ENCODE data around the gene PSMG4. TPM values are rescaled to one million over a fixed set of nuclear protein-coding genes. Genes with fewer than 3 reads are reported as not detected.

The PSMG4 gene
- total RNA-seq (2022) (27.9 and 40.0 TPM in 2 replicates), Bru-seq, nascent RNA (percentile 54 among the genes with signal in this experiment), BruChase-seq, experiment 1, labeled RNA remaining after a 6-hour chase (percentile 49 among the genes with signal in this experiment), BruChase-seq, experiment 2, labeled RNA remaining after a 2-hour chase (percentile 58 among the genes with signal in this experiment)
- long read RNA-seq, full-length matches to known transcripts: 55 of 63 reads
- long read RNA-seq, partial matches to known transcripts: 0 of 63 reads
- long read RNA-seq, other reads (novel, unspliced or antisense): 8 of 63 reads

GRCh38 chr6:3258720-3259490, at the start of gene PSMG4:
Gene PSMG4 (plus strand): TSS chr6:3258947. CDS start chr6:3259023, 76 bp downstream.
- DNase-seq (ENCODE audit: unreplicated experiment): peak; percentile 87
- no peak for TF ChIP-seq CTCF (IDR thresholded peaks at IDR 0.05; ENCODE audit: unreplicated experiment)
- H3K36me3 Mint-ChIP-seq (ENCODE audit: insufficient read depth, unreplicated experiment): peaks cover 8% of the 10 kb centered on the region
- CTCF ChIA-PET: interaction anchor here (0.6 to 2.3 kb wide), 9 partner anchors 21 to 936 kb away, joined by 3 to 10 read pairs (median 3); partner anchors contain the start of gene TUBB2A
- H3K4me1 Mint-ChIP-seq (ENCODE audit: insufficient read depth, unreplicated experiment): peaks cover 8% of the 10 kb centered on the region
- no peaks in the 10 kb centered on the region for H3K9me3 Mint-ChIP-seq (ENCODE audit: unreplicated experiment)
- peak within 1 kb of the TSS; percentile 65 for H3K27ac Mint-ChIP-seq (ENCODE audit: low read depth, unreplicated experiment)
- POLR2A ChIA-PET: interaction anchor here (0.8 to 3.1 kb wide), 22 partner anchors 8 to 590 kb away, joined by 3 to 19 read pairs (median 4); partner anchors contain the start of genes BPHL, FAM50B, NQO2 and RIPK1
- BruUV-seq (replicated peaks): no TSS peak
- intact Hi-C loops (cut with micrococcal nuclease): no loop called here
- no peaks in the 10 kb centered on the region for H3K27me3 Mint-ChIP-seq (ENCODE audit: insufficient read depth, unreplicated experiment)
- peak within 1 kb of the TSS; percentile 97 for H3K4me3 Mint-ChIP-seq (ENCODE audit: unreplicated experiment)

DNA sequence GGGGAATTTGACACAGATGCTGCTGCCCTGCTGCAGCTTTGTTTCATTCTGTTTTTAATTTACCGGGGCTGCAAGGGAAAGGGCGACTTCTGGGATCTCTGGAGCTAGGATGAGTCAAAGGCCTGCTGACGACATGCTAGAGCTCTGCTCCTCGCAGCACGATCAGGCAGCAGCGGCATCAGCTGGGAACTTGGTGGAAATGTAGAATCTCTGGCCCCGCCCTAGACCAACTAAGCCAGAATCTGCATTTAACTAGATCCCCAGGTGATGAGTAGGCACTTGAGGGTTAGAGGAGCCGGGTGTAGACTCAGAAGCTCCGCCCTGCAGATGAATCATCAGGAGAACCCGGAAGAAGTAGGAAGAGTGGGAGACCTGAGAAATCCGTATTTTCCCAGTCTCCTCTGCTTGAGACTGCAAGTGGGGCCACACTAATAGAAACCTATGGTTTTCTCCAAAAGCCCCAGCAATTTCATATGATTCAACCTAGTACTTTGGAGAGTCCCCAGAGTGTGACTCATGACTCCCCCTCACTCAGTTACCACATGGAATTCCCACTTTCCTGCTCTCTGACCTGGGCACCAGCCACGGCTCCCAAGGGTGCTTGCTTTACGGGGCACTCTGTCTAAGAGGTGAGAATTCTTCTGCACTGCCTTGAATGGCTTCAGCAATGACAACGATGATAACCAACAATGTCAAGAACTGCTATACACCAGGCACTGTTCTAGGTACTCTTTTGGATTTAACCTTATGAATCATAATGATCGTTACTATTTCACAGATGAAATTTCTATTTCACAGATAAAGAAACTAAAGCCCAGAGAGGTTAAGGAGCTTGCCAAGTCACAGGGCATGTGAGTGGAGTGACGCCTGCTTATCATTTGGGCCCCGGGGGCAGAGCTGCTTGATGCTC, 49.4 kb upstream of the PSMG4 start:
- peaks cover 26% of the 10 kb centered on the region for H3K4me1 Mint-ChIP-seq (ENCODE audit: insufficient read depth, unreplicated experiment)
- no peaks in the 10 kb centered on the region for H3K36me3 Mint-ChIP-seq (ENCODE audit: insufficient read depth, unreplicated experiment)
- H3K27ac Mint-ChIP-seq (ENCODE audit: low read depth, unreplicated experiment): peak overlapping the region; percentile 94
- BruUV-seq (replicated peaks): TSS peak; percentile 80
- ChIA-PET CTCF (interaction anchor here (0.6 to 3.2 kb wide), 12 partner anchors 43 to 601 kb away, joined by 3 to 17 read pairs (median 4); partner anchors contain the start of genes SERPINB6 and TUBB2A), POLR2A (interaction anchor here (0.5 to 3.4 kb wide), 20 partner anchors 10 to 342 kb away, joined by 3 to 34 read pairs (median 3); partner anchors contain the start of genes BPHL, PSMG4, RIPK1 and TUBB2A)
- TF ChIP-seq CTCF (IDR thresholded peaks at IDR 0.05; ENCODE audit: unreplicated experiment): no peak
- H3K27me3 Mint-ChIP-seq (ENCODE audit: insufficient read depth, unreplicated experiment): no peaks in the 10 kb centered on the region
- no peaks in the 10 kb centered on the region for H3K9me3 Mint-ChIP-seq (ENCODE audit: unreplicated experiment)
- peak; percentile 99 for DNase-seq (ENCODE audit: unreplicated experiment)
- H3K4me3 Mint-ChIP-seq (ENCODE audit: unreplicated experiment): peak overlapping the region; percentile 61
- intact Hi-C loops (cut with micrococcal nuclease): loop anchor here (1.0 to 5.0 kb wide), 4 partner anchors 43 to 207 kb away; partner anchors contain the start of gene TUBB2A

DNA sequence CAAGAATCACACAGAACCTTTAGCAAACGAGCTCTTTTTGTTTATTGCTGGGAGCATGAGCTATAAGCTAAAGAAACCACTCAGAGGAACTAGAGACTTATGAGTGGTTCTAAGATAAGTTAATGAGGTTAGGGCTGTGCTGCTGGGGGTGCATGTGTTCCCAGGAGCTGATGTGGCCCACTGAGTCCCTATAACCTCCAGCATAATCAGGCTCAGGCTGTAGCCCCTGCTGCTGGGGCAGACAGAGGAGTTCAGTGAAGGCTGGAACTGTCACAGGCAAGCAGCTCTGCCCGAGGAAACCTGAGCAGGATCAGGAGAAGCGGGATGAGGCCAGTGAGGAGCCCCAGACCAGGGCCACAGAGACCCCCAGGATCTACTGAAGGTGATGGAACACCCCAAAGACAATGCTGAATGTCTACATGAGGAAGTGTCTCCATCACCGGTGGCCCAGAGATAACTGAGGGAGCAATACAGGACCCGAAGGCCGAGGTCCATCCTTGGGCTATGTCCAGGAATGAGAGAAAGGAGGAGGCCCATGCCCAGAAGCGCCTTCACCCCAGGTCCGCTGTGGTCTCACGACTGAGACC, 48.6 kb upstream of the PSMG4 start:
- Mint-ChIP-seq H3K27me3 (ENCODE audit: insufficient read depth, unreplicated experiment) (no peaks in the 10 kb centered on the region), H3K9me3 (ENCODE audit: unreplicated experiment) (no peaks in the 10 kb centered on the region), H3K4me1 (ENCODE audit: insufficient read depth, unreplicated experiment) (peaks cover 26% of the 10 kb centered on the region), H3K4me3 (ENCODE audit: unreplicated experiment) (no peak overlapping the region), H3K27ac (ENCODE audit: low read depth, unreplicated experiment) (no peak overlapping the region), H3K36me3 (ENCODE audit: insufficient read depth, unreplicated experiment) (no peaks in the 10 kb centered on the region)
- DNase-seq (ENCODE audit: unreplicated experiment): no peak
- POLR2A ChIA-PET: interaction anchor here (0.5 to 3.4 kb wide), 8 partner anchors 9 to 179 kb away, joined by 3 to 34 read pairs (median 12); partner anchors contain the start of genes PSMG4, RIPK1 and TUBB2A
- intact Hi-C loops (cut with micrococcal nuclease): no loop called here
- TF ChIP-seq CTCF (IDR thresholded peaks at IDR 0.05; ENCODE audit: unreplicated experiment): no peak
- BruUV-seq (replicated peaks): no TSS peak
- CTCF ChIA-PET: interaction anchor here (0.9 to 3.2 kb wide), 5 partner anchors 42 to 141 kb away, joined by 3 to 17 read pairs (median 4); partner anchors contain the start of gene TUBB2A
